GM23248 (cell line): Measurements from ENCODE around the gene SPAG7. TPM values are rescaled to one million over a fixed set of nuclear protein-coding genes. Genes with fewer than 3 reads are reported as not detected.
A peak's percentile ranks its signal among the peaks of the same experiment; 100 is the strongest.

ENCODE experiments used
- DNase-seq: peaks from one replicate; pipeline ENCODE4 v3.0.0-alpha.2; 2015
- H2AFZ ChIP-seq: fragments of 200-600 bp; sonication (generic); 2 replicates; pipeline ENCODE4 v1.6.1; 2016; ENCODE audit warnings: antibody characterized with exemption
- H3F3A ChIP-seq: fragments of 200-600 bp; sonication (generic); 2 replicates; pipeline ENCODE4 v1.6.1; 2016; ENCODE audit warnings: mild to moderate bottlenecking, antibody characterized with exemption, mixed run types; ENCODE audit not compliant: insufficient read depth
- H3K27ac ChIP-seq: fragments of 200-600 bp; sonication (generic); 2 replicates; pipeline ENCODE4 v1.5.1; 2016; ENCODE audit warnings: mild to moderate bottlenecking
- H3K27me3 ChIP-seq: fragments of 200-600 bp; sonication (generic); replicated peaks from 2 replicates; pipeline ENCODE4 v1.6.1; 2016; ENCODE audit warnings: mild to moderate bottlenecking; ENCODE audit not compliant: insufficient read depth
- H3K36me3 ChIP-seq: fragments of 200-600 bp; sonication (generic); 2 replicates; pipeline ENCODE4 v1.6.1; 2016; ENCODE audit warnings: low read depth, mild to moderate bottlenecking
- H3K4me1 ChIP-seq: fragments of 200-600 bp; sonication (generic); 2 replicates; pipeline ENCODE4 v1.6.1; 2016; ENCODE audit warnings: mild to moderate bottlenecking; ENCODE audit not compliant: insufficient read depth
- H3K4me2 ChIP-seq: fragments of 200-600 bp; sonication (generic); one replicate; pipeline ENCODE4 v1.6.1; 2016; ENCODE audit warnings: mild to moderate bottlenecking; ENCODE audit not compliant: unreplicated experiment
- H3K4me3 ChIP-seq: fragments of 200-600 bp; sonication (generic); 2 replicates; pipeline ENCODE4 v1.5.1; 2016; ENCODE audit warnings: mild to moderate bottlenecking
- H3K79me2 ChIP-seq: fragments of 200-600 bp; sonication (generic); 2 replicates; pipeline ENCODE4 v1.6.1; 2016; ENCODE audit warnings: mild to moderate bottlenecking; ENCODE audit not compliant: insufficient read depth
- H3K9ac ChIP-seq: fragments of 200-600 bp; sonication (generic); 2 replicates; pipeline ENCODE4 v1.6.1; 2016; ENCODE audit warnings: mild to moderate bottlenecking
- H3K9me2 ChIP-seq: fragments of 200-600 bp; sonication (generic); 2 replicates; pipeline ENCODE4 v1.6.1; 2016; ENCODE audit warnings: mixed run types, mild to moderate bottlenecking, moderate library complexity; ENCODE audit not compliant: insufficient read depth
- H3K9me3 ChIP-seq: fragments of 200-600 bp; sonication (generic); one replicate; pipeline ENCODE4 v1.6.1; 2017; ENCODE audit warnings: low read depth
- H4K20me1 ChIP-seq: fragments of 200-600 bp; sonication (generic); 2 replicates; pipeline ENCODE4 v1.6.0; 2016; ENCODE audit not compliant: insufficient read depth
- EZH2 ChIP-seq: fragments of 200-600 bp; sonication (generic); IDR thresholded peaks from 2 replicates; pipeline ENCODE4 v1.6.1; 2018; ENCODE audit warnings: antibody characterized with exemption, mild to moderate bottlenecking; ENCODE audit not compliant: insufficient read depth, poor library complexity, severe bottlenecking
- EZH2phosphoT487 ChIP-seq: fragments of 200-600 bp; sonication (generic); IDR thresholded peaks from 2 replicates; pipeline ENCODE4 v1.6.1; 2018; ENCODE audit warnings: antibody characterized with exemption, moderate library complexity, mild to moderate bottlenecking, low read depth; ENCODE audit not compliant: insufficient read depth
- WGBS, 2 experiments: methylation state at CpG; one replicate each; pipeline ENCODE4 v1.1.6; 2015 to 2017; ENCODE audit warnings: low lambda C conversion rate in 2 of 2, low coverage in 1 of 2; ENCODE audit errors: missing lambda C conversion rate in 2 of 2; 5-methylcytosine and 5-hydroxymethylcytosine counted together
- in situ Hi-C: fragments of 300-500 bp; cut with MboI; formaldehyde crosslinking; loops from 2 replicates; pipeline ENCODE4 v1.15.0; 2020
- polyA plus RNA-seq: library from polyadenylated mRNA; unstranded; fragments of >200 nt; fragmentation: Nextera tagmentation; extraction: Ambion mirVana; gene quantifications from 2 replicates; pipeline ENCODE4 v1.2.1, GENCODE V29; 2016
- total RNA-seq: library from RNA; depleted of rRNA; stranded (reverse); fragments of >200 nt; shearing (Covaris generic); gene quantifications from 2 replicates; pipeline ENCODE4 v1.2.3, GENCODE V29; 2014

SPAG7 gene
- total and polyA plus RNA-seq, 2 experiments from 2014 or later: 39.1 to 97.7 TPM

GRCh38 chr17:4969047-4969550 lies 1.5 kb upstream of the SPAG7 start:
- Histone ChIP-seq H3K27ac (peak overlapping the region; percentile 96), H3K79me2 (peaks cover 19% of the 10 kb centered on the region), H4K20me1 (no peaks in the 10 kb centered on the region), H3K9ac (peak overlapping the region; percentile 91), H3K27me3 (no peaks in the 10 kb centered on the region), H3K4me3 (peak overlapping the region; percentile 85), H3K36me3 (no peaks in the 10 kb centered on the region), H3K4me2 (peak overlapping the region; percentile 87), H2AFZ (no peak overlapping the region), H3K4me1 (peaks cover 24% of the 10 kb centered on the region), H3K9me3 (no peaks in the 10 kb centered on the region), H3K9me2 (no peaks in the 10 kb centered on the region), H3F3A (peaks cover 45% of the 10 kb centered on the region)
- peak; percentile 93 for DNase-seq
- TF ChIP-seq EZH2 (no peak), EZH2phosphoT487 (no peak)
- in situ Hi-C loops: no loop called here
- WGBS, 2 experiments: 79 to 81% methylated on average over 11 to 15 of the region's 15 CpGs

GRCh38 chr17:4968486-4969046 lies 949 bp upstream of the SPAG7 start:
- Histone ChIP-seq H3K9me3 (no peaks in the 10 kb centered on the region), H3K27me3 (no peaks in the 10 kb centered on the region), H3K79me2 (peaks cover 24% of the 10 kb centered on the region), H3K9me2 (no peaks in the 10 kb centered on the region), H3K4me1 (peaks cover 24% of the 10 kb centered on the region), H3K4me2 (peak overlapping the region; percentile 87), H4K20me1 (no peaks in the 10 kb centered on the region), H3K9ac (peak overlapping the region; percentile 91), H2AFZ (0 out of 2 replicates have a peak overlapping the region, but pooled peaks have one; percentile 43), H3K27ac (peak overlapping the region; percentile 96), H3K36me3 (no peaks in the 10 kb centered on the region), H3F3A (peaks cover 45% of the 10 kb centered on the region), H3K4me3 (peak overlapping the region; percentile 85)
- in situ Hi-C loops: no loop called here
- no peak for TF ChIP-seq EZH2phosphoT487
- TF ChIP-seq EZH2: no peak
- DNase-seq: peak; percentile 37
- 46 to 52% methylated on average over 21 to 23 of the region's 23 CpGs for WGBS, 2 experiments

GRCh38 chr17:4966844-4967538 lies 626 bp downstream of the SPAG7 start:
- Histone ChIP-seq H4K20me1 (no peaks in the 10 kb centered on the region), H3K9me2 (no peaks in the 10 kb centered on the region), H3K9me3 (no peaks in the 10 kb centered on the region), H3K79me2 (peaks cover 24% of the 10 kb centered on the region), H3F3A (peaks cover 45% of the 10 kb centered on the region), H3K4me1 (peaks cover 24% of the 10 kb centered on the region), H3K27me3 (no peaks in the 10 kb centered on the region), H3K9ac (peak overlapping the region; percentile 91), H3K4me2 (peak overlapping the region; percentile 96), H3K36me3 (no peaks in the 10 kb centered on the region), H3K27ac (peak overlapping the region; percentile 96), H2AFZ (0 out of 2 replicates have a peak overlapping the region, but pooled peaks have one; percentile 8), H3K4me3 (peak overlapping the region; percentile 85)
- DNase-seq: peak; percentile 99
- TF ChIP-seq EZH2phosphoT487: no peak
- TF ChIP-seq EZH2: no peak
- WGBS, 2 experiments: 1 to 2% methylated on average over 40 to 41 of the region's 42 CpGs
- in situ Hi-C loops: no loop called here

- H3K27ac ChIP-seq: peak overlapping the region; percentile 90
- 97 to 98% methylated on average over 15 of the region's 15 CpGs for WGBS, 2 experiments
- no peaks in the 10 kb centered on the region for H4K20me1 ChIP-seq
- no peak overlapping the region for H2AFZ ChIP-seq
- no peak for TF ChIP-seq EZH2phosphoT487
- no peak for TF ChIP-seq EZH2
- in situ Hi-C loops: no loop called here
- peaks cover 7% of the 10 kb centered on the region; the same call in 1 of the 2 replicates for H3K36me3 ChIP-seq
- no peaks in the 10 kb centered on the region for H3K9me3 ChIP-seq
- no peak overlapping the region for H3K4me2 ChIP-seq
- no peaks in the 10 kb centered on the region for H3K9me2 ChIP-seq
- peaks cover 24% of the 10 kb centered on the region for H3K79me2 ChIP-seq
- H3K4me1 ChIP-seq: peaks cover 24% of the 10 kb centered on the region
- no peaks in the 10 kb centered on the region for H3K27me3 ChIP-seq
- DNase-seq: no peak
- H3K4me3 ChIP-seq: no peak overlapping the region
- H3K9ac ChIP-seq: no peak overlapping the region
- H3F3A ChIP-seq: peaks cover 36% of the 10 kb centered on the region
Measured at GRCh38 chr17:4965311-4965986, 2.2 kb downstream of the SPAG7 start.
